Measurements from ENCODE around the gene AKAP7.

GRCh38 chr6:131210469-131210868 lies 75.2 kb downstream of the AKAP7 start:
- no peak for TF ChIP-seq POLR2A (IDR thresholded peaks at IDR 0.05; ENCODE audit: low read depth, low read length)
- no peak for TF ChIP-seq MYC (IDR thresholded peaks at IDR 0.05; ENCODE audit: low read depth, low read length)
- no peak for TF ChIP-seq CTCF (IDR thresholded peaks at IDR 0.05; ENCODE audit: extremely low read depth in 1 of 2, insufficient read depth in 1 of 2, low read depth in 1 of 2, low read length in 2 of 2)
